AG04449 (cell line): ENCODE results near the gene UCK2.

Experiments used
- CTCF ChIA-PET: fragments of 350-600 bp; formaldehyde crosslinking; extraction: SDS; loops from one replicate; lab custom pipeline; 2021; ENCODE audit warnings: antibody characterized with exemption; lab: Yijun Ruan, JAX
- POLR2A ChIA-PET: fragments of 400-600, 350-600 bp; formaldehyde crosslinking; extraction: SDS; loops from one replicate; lab custom pipeline; 2020; ENCODE audit warnings: antibody characterized with exemption, inconsistent platforms; lab: Yijun Ruan, JAX
- DNase-seq: peaks from one replicate; pipeline ENCODE4 v3.0.0-alpha.2; 2010; ENCODE audit warnings: low read depth, low spot score
- H3K4me3 ChIP-seq: 2 replicates; pipeline ENCODE4 v1.5.1; 2011; ENCODE audit warnings: low read depth, mild to moderate bottlenecking, control low read depth, low read length
- TF ChIP-seq, protein P1 (sequence below): IDR thresholded peaks from one replicate; pipeline ENCODE4 v1.5.1; 2011; ENCODE audit warnings: mild to moderate bottlenecking, moderate library complexity, low read length, control low read depth, inconsistent platforms; ENCODE audit not compliant: insufficient read depth; ENCODE audit errors: missing control alignments

UCK2 gene

DNA sequence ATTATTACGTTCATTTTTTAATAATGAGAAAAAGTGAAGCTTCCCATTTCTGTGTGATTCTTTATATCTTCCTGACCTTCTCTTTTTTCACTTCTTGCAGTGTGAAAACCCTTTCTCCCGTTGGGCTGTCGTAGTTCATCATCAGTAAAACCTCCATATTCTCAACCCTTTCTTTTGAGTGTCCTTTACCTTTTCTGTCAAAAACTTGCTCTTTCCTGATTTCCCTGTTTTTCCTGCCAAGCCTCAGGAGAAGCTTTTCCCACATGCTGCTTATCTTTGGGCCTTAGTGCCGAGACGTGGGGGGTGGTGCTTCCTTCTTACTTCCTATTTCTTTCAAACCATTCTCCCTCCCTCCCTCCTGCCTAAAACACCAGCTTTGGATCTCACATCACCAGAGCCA is 46.1 kb downstream of the UCK2 start:
- ChIA-PET POLR2A (no interaction called here), CTCF (interaction anchor here (0.9 kb wide), 1 partner anchor 8 kb away, joined by 3 read pairs; no protein-coding TSS in a partner anchor)
- H3K4me3 ChIP-seq = no peak overlapping the region
- no peak for DNase-seq
- TF ChIP-seq, protein P1, sequence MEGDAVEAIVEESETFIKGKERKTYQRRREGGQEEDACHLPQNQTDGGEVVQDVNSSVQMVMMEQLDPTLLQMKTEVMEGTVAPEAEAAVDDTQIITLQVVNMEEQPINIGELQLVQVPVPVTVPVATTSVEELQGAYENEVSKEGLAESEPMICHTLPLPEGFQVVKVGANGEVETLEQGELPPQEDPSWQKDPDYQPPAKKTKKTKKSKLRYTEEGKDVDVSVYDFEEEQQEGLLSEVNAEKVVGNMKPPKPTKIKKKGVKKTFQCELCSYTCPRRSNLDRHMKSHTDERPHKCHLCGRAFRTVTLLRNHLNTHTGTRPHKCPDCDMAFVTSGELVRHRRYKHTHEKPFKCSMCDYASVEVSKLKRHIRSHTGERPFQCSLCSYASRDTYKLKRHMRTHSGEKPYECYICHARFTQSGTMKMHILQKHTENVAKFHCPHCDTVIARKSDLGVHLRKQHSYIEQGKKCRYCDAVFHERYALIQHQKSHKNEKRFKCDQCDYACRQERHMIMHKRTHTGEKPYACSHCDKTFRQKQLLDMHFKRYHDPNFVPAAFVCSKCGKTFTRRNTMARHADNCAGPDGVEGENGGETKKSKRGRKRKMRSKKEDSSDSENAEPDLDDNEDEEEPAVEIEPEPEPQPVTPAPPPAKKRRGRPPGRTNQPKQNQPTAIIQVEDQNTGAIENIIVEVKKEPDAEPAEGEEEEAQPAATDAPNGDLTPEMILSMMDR = no peak

GRCh38 chr1:165874643-165875042 is 47.2 kb downstream of the UCK2 start:
- POLR2A ChIA-PET = no interaction called here

DNA sequence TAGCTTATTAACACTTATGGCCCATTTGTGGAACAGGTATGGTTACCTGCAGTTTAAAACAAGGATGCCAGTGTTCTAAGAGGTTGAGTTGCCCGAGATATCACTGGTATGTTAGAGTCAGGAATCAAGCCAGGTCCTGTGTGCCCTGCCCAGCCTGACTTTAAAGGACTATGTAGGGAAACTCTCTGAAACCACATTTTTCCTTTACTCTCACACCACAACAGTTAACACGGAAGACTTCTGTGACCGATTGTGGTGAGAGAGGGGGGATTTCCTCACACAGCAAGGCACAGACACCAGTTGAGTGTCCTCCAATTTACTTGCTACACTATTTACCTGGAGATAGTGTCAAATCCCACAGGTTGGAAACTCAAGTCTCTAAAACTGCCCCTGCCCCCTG is 47.8 kb downstream of the UCK2 start:
- TF ChIP-seq, protein P1 = no peak
- POLR2A ChIA-PET = no interaction called here
- no peak overlapping the region for H3K4me3 ChIP-seq
- no peak for DNase-seq
- CTCF ChIA-PET = no interaction called here

More at GRCh38 chr1:165874643-165875042, 47.2 kb downstream of the UCK2 start:
- CTCF ChIA-PET = no interaction called here
- no peak for DNase-seq
- H3K4me3 ChIP-seq = no peak overlapping the region
- TF ChIP-seq, protein P1 = no peak

GRCh38 chr1:165875604-165876003 is 48.2 kb downstream of the UCK2 start:
- ChIA-PET CTCF (no interaction called here), POLR2A (no interaction called here)
- DNase-seq = no peak
- TF ChIP-seq, protein P1 = no peak
- H3K4me3 ChIP-seq = no peak overlapping the region

DNA sequence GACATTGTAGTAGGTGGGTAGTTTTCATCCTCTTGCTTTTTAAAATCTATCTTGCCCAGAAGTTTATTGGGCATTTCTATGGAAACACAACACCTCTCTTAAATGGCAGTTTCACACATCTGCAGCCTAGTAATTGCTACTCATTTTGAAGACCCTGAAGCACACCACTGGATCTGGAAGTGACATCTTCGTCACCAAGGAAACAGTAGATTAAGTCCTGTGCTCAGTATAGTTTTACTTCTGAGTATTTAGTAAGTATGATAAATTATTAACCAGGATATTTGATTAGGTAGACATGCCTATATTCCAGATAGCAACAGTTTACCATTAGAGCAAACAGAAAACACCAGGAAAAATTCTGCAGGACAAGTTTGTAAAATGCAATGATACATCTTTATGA is 48.7 kb downstream of the UCK2 start:
- ChIA-PET CTCF (no interaction called here), POLR2A (no interaction called here)
- no peak overlapping the region for H3K4me3 ChIP-seq
- no peak for DNase-seq
- TF ChIP-seq, protein P1 = no peak

DNA sequence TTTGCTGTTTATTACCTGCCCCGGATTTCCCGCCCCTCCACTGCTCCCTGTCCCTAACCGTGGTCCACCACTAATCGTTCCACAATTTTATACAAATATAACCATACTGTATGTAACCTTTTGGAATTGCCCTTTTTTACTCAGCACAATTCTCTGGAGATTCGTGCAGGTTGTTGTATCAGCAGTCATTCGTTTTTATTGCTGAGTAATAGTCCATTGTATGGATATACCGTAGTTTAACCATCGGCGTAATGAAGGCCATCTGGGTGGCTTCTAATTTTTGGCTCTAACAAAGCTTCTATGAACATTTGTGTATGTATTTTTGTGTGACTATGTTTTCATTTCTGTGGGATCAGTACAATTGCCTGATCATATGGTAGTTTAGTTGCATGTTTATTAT is 50.0 kb downstream of the UCK2 start:
- POLR2A ChIA-PET = no interaction called here
- CTCF ChIA-PET = interaction anchor here (1.0 kb wide), 1 partner anchor 39 kb away, joined by 3 read pairs; no protein-coding TSS in a partner anchor
- no peak for DNase-seq
- TF ChIP-seq, protein P1 = no peak
- no peak overlapping the region for H3K4me3 ChIP-seq
